HepG2 (cell line): ENCODE measurements around the gene COL18A1. TPM values are rescaled to one million over a fixed set of nuclear protein-coding genes. Genes with fewer than 3 reads are reported as not detected.
A peak's percentile ranks its signal among the peaks of the same experiment; 100 is the strongest.
"Not testable (repeated sequence)": the region's sequence is repeated elsewhere in the genome, so short reads cannot be mapped to it uniquely, and the experiment has no call there.

ENCODE experiments used
- ATAC-seq: fragments of 200-7000 bp; cut with Tn5 transposase; 3 replicates; pipeline ENCODE4 v1.9.1; 2020; ENCODE audit warnings: mild to moderate bottlenecking, moderate library complexity
- BruUV-seq: library from RNA; stranded (reverse); fragments of 400-500 nt; replicated peaks from 2 replicates; lab custom pipeline; 2021; lab: Mats Ljungman, UMichigan
- CTCF ChIA-PET: fragments of 300-600 bp; formaldehyde crosslinking; extraction: SDS; loops from one replicate; lab custom pipeline; 2021; ENCODE audit warnings: low total read pairs, inconsistent platforms, low intra/inter-chr PET ratio; lab: Yijun Ruan, JAX
- POLR2A ChIA-PET: fragments of 350-600 bp; sonication (Branson Sonifier 250); formaldehyde crosslinking; loops from one replicate; lab custom pipeline; 2020; ENCODE audit warnings: antibody characterized with exemption, inconsistent platforms; lab: Yijun Ruan, JAX
- DNase-seq: peaks from one replicate; pipeline ENCODE4 v3.0.0-alpha.2; 2015; ENCODE audit warnings: low spot score
- FAIRE-seq: peaks from 3 replicates; lab custom pipeline; 2011; peaks lifted over from hg19 to GRCh38; lab: Jason Lieb, UNC
- H2AFZ ChIP-seq: one replicate; pipeline ENCODE4 v1.6.1; 2011; ENCODE audit warnings: low read length, inconsistent platforms
- H3K27ac ChIP-seq: fragments of 300-600 bp; 3 replicates; pipeline ENCODE4 v1.8.0; 2011; ENCODE audit warnings: mixed run types, mild to moderate bottlenecking, mixed read lengths, low read length, inconsistent platforms; ENCODE audit not compliant: insufficient read depth; ENCODE audit errors: extremely low read length
- H3K27me3 ChIP-seq, 2 experiments: fragments of 200-600 bp in 1 of 2; 2 replicates in 1 of 2; 3 replicates in 1 of 2; pipeline versions ENCODE4 v1.6.0 to v1.8.0; 2011; ENCODE audit warnings: low read length in 2 of 2, mild to moderate bottlenecking in 2 of 2, moderate library complexity in 2 of 2, inconsistent platforms in 1 of 2; ENCODE audit not compliant: insufficient read depth in 2 of 2, control insufficient read depth in 1 of 2
- H3K36me3 ChIP-seq, 2 experiments: fragments of 200-600 bp in 1 of 2; replicated peaks in 1 of 2; 2 replicates in 1 of 2; 3 replicates in 1 of 2; pipeline versions ENCODE4 v1.5.1 to v1.8.0; 2011; ENCODE audit warnings: low read length in 2 of 2, inconsistent platforms in 1 of 2; ENCODE audit not compliant: insufficient read depth in 2 of 2, control insufficient read depth in 1 of 2
- H3K4me1 ChIP-seq: 2 replicates; pipeline ENCODE4 v1.5.1; 2012; ENCODE audit warnings: low read length, inconsistent platforms; ENCODE audit not compliant: insufficient read depth
- H3K4me2 ChIP-seq: 2 replicates; pipeline ENCODE4 v1.6.0; 2011; ENCODE audit warnings: low read depth, low read length, inconsistent platforms
- H3K4me3 ChIP-seq, 3 experiments: fragments of 200-600 bp in 1 of 3; sonication (generic), shearing (Covaris generic) in 1 of 3; replicated peaks in 1 of 3; 2 replicates each; pipeline ENCODE4 v1.5.1; 2011 to 2016; ENCODE audit warnings: low read length in 3 of 3, inconsistent platforms in 2 of 3, low read depth in 2 of 3, mild to moderate bottlenecking in 2 of 3, control low read depth in 1 of 3, mixed read lengths in 1 of 3; ENCODE audit not compliant: insufficient read depth in 1 of 3
- H3K79me2 ChIP-seq: one replicate; pipeline ENCODE4 v1.6.1; 2011; ENCODE audit warnings: low read length, inconsistent platforms; ENCODE audit not compliant: insufficient read depth
- H3K9ac ChIP-seq: 2 replicates; pipeline ENCODE4 v1.6.0; 2011; ENCODE audit warnings: mild to moderate bottlenecking, low read depth, low read length, inconsistent platforms; ENCODE audit not compliant: insufficient read depth
- H3K9me3 ChIP-seq: 2 replicates; pipeline ENCODE4 v1.5.1; 2012; ENCODE audit warnings: mild to moderate bottlenecking, low read length
- H4K20me1 ChIP-seq: 2 replicates; pipeline ENCODE4 v1.6.0; 2011; ENCODE audit warnings: inconsistent platforms, mild to moderate bottlenecking, low read length, moderate library complexity; ENCODE audit not compliant: insufficient read depth
- AGO1 ChIP-seq: fragments of 200-400 bp; formaldehyde crosslinking; IDR thresholded peaks from 2 replicates; pipeline ENCODE4 v1.6.1; 2017; ENCODE audit warnings: mild to moderate bottlenecking, low read depth, low read length, moderate library complexity; ENCODE audit not compliant: poor library complexity, severe bottlenecking
- AGO2 ChIP-seq: fragments of 200-400 bp; formaldehyde crosslinking; optimal IDR thresholded peaks from 2 replicates; pipeline ENCODE3; 2017; ENCODE audit warnings: mild to moderate bottlenecking, low read depth, low read length, moderate library complexity
- TARDBP ChIP-seq: sonication (generic); formaldehyde crosslinking; IDR thresholded peaks from 2 replicates; pipeline ENCODE4 v1.8.0; 2022; ENCODE audit warnings: mild to moderate bottlenecking, missing genetic modification reagents
- WGBS: methylation state at CpG from one replicate; pipeline ENCODE4 v1.1.6; 2017; ENCODE audit warnings: low lambda C conversion rate; 5-methylcytosine and 5-hydroxymethylcytosine counted together
- in situ Hi-C: cut with HindIII; loops from 2 replicates; pipeline ENCODE4 v1.10.0; 2017; ENCODE audit warnings: low pct_unique_long_range_greater_than_20kb; ENCODE audit not compliant: extremely low pct_ligation_motif_present
- intact Hi-C: fragments of 100-400 bp; cut with micrococcal nuclease; formaldehyde crosslinking; loops from one replicate; pipeline ENCODE4 v1.10.0; 2022; ENCODE audit not compliant: unreplicated experiment
- polyA plus RNA-seq, 8 experiments: library from polyadenylated mRNA; depleted of rRNA in 3 of 8; stranded (reverse) in 7 of 8; unstranded in 1 of 8; fragments of >200 nt; fragmentation: Illumina TruSeq in 4 of 8; extraction: Trizol in 4 of 8; gene quantifications; 2 replicates each; pipeline versions ENCODE4 v1.2.1 to v1.2.3, GENCODE V29; 2011 to 2016; ENCODE audit warnings: low read depth in 4 of 8, missing spikeins in 1 of 8, mixed read lengths in 1 of 8; ENCODE audit not compliant: insufficient read depth in 1 of 8
- total RNA-seq, 5 experiments: library from RNA; depleted of rRNA; stranded (reverse); fragments of >200 nt; fragmentation: Illumina TruSeq; extraction: Trizol; gene quantifications; 2 replicates each; pipeline ENCODE4 v1.2.3, GENCODE V29; 2016; ENCODE audit warnings: low read depth in 1 of 5
- TF ChIP-seq, protein P1 (sequence below): sonication (generic); formaldehyde crosslinking; IDR thresholded peaks from 2 replicates; pipeline ENCODE4 v1.9.0; 2021; ENCODE audit warnings: mild to moderate bottlenecking, missing genetic modification reagents

The COL18A1 gene
- total and polyA plus RNA-seq, 2 of the 13 experiments (the other 11 are each of a cell fraction or from before 2014, with no cell fraction given) = 79.0 to 102 TPM

DNA sequence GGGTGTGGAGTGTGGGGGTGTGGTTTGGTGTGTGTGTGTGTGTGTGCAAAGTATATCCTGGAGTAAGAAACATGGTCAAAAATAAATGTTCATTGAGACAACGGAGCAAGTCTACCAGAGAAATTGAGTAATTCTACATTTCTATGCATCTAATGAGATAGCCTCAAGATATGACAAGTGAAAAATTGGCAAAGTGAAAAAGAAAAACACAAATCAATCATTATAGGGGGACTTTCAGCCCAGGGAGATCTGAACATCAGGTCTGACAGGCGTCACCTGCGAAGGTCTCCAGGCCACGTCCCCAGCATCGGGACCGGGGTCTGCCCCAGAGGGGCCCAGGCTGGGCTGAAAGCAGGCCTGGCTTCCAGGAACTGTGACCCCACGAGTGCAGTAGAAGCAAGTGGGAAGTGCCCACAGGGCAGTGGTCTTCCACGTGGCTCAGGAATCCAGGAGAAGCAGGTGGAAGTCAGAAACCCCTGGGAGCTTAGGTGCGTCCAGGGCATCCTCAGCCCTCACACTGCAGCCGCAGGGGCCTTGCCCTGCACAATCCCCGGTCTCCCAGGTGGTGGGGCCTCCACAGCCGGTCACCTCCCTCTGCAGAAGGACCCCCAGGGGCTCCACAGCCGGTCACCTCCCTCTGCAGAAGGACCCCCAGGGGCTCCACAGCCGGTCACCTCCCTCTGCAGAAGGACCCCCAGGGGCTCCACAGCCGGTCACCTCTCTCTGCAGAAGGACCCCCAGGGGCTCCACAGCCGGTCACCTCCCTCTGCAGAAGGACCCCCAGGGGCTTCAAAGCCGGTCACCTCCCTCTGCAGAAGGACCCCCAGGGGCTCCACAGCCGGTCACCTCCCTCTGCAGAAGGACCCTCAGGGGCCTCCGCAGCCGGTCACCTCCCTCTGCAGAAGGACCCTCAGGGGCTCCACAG lies 96.4 kb downstream of the COL18A1 start:
- H3K27me3 ChIP-seq, H3K9ac ChIP-seq, in situ Hi-C loops, CTCF ChIA-PET, intact Hi-C loops, H3K4me3 ChIP-seq, H3K4me1 ChIP-seq, H4K20me1 ChIP-seq, BruUV-seq, FAIRE-seq, H3K27ac ChIP-seq, DNase-seq, H3K79me2 ChIP-seq, H2AFZ ChIP-seq, H3K4me2 ChIP-seq, H3K9me3 ChIP-seq: not testable (repeated sequence)
- POLR2A ChIA-PET = interaction anchor here (1.0 to 1.2 kb wide), 2 partner anchors 29 to 31 kb away, joined by 3 read pairs; no protein-coding TSS in a partner anchor
- ATAC-seq = peak; percentile 6; the same call in 1 of the 3 replicates
- TF ChIP-seq AGO2 (peak; percentile 92), AGO1 (peak; percentile 40), TARDBP (CRISPR knock-in tag) (peak; percentile 35; the same call in 1 of the 2 replicates)
- TF ChIP-seq, protein P1, sequence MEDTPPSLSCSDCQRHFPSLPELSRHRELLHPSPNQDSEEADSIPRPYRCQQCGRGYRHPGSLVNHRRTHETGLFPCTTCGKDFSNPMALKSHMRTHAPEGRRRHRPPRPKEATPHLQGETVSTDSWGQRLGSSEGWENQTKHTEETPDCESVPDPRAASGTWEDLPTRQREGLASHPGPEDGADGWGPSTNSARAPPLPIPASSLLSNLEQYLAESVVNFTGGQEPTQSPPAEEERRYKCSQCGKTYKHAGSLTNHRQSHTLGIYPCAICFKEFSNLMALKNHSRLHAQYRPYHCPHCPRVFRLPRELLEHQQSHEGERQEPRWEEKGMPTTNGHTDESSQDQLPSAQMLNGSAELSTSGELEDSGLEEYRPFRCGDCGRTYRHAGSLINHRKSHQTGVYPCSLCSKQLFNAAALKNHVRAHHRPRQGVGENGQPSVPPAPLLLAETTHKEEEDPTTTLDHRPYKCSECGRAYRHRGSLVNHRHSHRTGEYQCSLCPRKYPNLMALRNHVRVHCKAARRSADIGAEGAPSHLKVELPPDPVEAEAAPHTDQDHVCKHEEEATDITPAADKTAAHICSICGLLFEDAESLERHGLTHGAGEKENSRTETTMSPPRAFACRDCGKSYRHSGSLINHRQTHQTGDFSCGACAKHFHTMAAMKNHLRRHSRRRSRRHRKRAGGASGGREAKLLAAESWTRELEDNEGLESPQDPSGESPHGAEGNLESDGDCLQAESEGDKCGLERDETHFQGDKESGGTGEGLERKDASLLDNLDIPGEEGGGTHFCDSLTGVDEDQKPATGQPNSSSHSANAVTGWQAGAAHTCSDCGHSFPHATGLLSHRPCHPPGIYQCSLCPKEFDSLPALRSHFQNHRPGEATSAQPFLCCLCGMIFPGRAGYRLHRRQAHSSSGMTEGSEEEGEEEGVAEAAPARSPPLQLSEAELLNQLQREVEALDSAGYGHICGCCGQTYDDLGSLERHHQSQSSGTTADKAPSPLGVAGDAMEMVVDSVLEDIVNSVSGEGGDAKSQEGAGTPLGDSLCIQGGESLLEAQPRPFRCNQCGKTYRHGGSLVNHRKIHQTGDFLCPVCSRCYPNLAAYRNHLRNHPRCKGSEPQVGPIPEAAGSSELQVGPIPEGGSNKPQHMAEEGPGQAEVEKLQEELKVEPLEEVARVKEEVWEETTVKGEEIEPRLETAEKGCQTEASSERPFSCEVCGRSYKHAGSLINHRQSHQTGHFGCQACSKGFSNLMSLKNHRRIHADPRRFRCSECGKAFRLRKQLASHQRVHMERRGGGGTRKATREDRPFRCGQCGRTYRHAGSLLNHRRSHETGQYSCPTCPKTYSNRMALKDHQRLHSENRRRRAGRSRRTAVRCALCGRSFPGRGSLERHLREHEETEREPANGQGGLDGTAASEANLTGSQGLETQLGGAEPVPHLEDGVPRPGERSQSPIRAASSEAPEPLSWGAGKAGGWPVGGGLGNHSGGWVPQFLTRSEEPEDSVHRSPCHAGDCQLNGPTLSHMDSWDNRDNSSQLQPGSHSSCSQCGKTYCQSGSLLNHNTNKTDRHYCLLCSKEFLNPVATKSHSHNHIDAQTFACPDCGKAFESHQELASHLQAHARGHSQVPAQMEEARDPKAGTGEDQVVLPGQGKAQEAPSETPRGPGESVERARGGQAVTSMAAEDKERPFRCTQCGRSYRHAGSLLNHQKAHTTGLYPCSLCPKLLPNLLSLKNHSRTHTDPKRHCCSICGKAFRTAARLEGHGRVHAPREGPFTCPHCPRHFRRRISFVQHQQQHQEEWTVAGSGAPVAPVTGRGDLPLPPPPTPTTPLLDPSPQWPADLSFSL (CRISPR knock-in tag) = peak; percentile 90
- peaks cover 10 to 22% of the 10 kb centered on the region in 2 experiments for H3K36me3 ChIP-seq
- WGBS = 87% methylated on average over 8 of the region's 20 CpGs
